ENCODE results near the gene OTOL1.

GRCh38 chr3:161503271-161503670 lies 6.7 kb downstream of the OTOL1 start:
- TF ChIP-seq, protein P1, sequence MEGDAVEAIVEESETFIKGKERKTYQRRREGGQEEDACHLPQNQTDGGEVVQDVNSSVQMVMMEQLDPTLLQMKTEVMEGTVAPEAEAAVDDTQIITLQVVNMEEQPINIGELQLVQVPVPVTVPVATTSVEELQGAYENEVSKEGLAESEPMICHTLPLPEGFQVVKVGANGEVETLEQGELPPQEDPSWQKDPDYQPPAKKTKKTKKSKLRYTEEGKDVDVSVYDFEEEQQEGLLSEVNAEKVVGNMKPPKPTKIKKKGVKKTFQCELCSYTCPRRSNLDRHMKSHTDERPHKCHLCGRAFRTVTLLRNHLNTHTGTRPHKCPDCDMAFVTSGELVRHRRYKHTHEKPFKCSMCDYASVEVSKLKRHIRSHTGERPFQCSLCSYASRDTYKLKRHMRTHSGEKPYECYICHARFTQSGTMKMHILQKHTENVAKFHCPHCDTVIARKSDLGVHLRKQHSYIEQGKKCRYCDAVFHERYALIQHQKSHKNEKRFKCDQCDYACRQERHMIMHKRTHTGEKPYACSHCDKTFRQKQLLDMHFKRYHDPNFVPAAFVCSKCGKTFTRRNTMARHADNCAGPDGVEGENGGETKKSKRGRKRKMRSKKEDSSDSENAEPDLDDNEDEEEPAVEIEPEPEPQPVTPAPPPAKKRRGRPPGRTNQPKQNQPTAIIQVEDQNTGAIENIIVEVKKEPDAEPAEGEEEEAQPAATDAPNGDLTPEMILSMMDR (IDR thresholded peaks at IDR 0.05): no peak
- TF ChIP-seq EP300 (IDR thresholded peaks at IDR 0.05) (no peak), POLR2A (IDR thresholded peaks at IDR 0.05) (no peak), POLR2AphosphoS5 (IDR thresholded peaks at IDR 0.05) (no peak)
